ENCODE measurements around the gene HOXB3. TPM values are rescaled to one million over a fixed set of nuclear protein-coding genes. Genes with fewer than 3 reads are reported as not detected.

The HOXB3 gene
- total and polyA plus RNA-seq, 2 of the 4 experiments (the other 2 are of a cell fraction) = 6.3 to 59.6 TPM

GRCh38 chr17:48624544-48625494 is 34.8 kb upstream of the HOXB3 start (continued):
- no peak for TF ChIP-seq SMC3 (IDR thresholded peaks at IDR 0.05; ENCODE audit: low read depth, low read length)
- TF ChIP-seq NFE2L2 (IDR thresholded peaks at IDR 0.05; ENCODE audit: low read depth, low read length) = no peak
- no peak for TF ChIP-seq BHLHE40 (IDR thresholded peaks at IDR 0.05; ENCODE audit: low read depth, low read length)
- TF ChIP-seq POLR2A (IDR thresholded peaks at IDR 0.05; ENCODE audit: low read depth, low read length) = no peak
- TF ChIP-seq ELK1 (IDR thresholded peaks at IDR 0.05; ENCODE audit: borderline replicate concordance, low read depth, low read length) = no peak
